HepG2 (cell line): ENCODE data around the gene DLX6. TPM values are rescaled to one million over a fixed set of nuclear protein-coding genes. Genes with fewer than 3 reads are reported as not detected.

ENCODE experiments used
- ATAC-seq: fragments of 200-7000 bp; cut with Tn5 transposase; 3 replicates; pipeline ENCODE4 v1.9.1; 2020; ENCODE audit warnings: mild to moderate bottlenecking, moderate library complexity
- BruUV-seq: library from RNA; stranded (reverse); fragments of 400-500 nt; replicated peaks from 2 replicates; lab custom pipeline; 2021; lab: Mats Ljungman, UMichigan
- CTCF ChIA-PET: fragments of 300-600 bp; formaldehyde crosslinking; extraction: SDS; loops from one replicate; lab custom pipeline; 2021; ENCODE audit warnings: low total read pairs, inconsistent platforms, low intra/inter-chr PET ratio; lab: Yijun Ruan, JAX
- POLR2A ChIA-PET: fragments of 350-600 bp; sonication (Branson Sonifier 250); formaldehyde crosslinking; loops from one replicate; lab custom pipeline; 2020; ENCODE audit warnings: antibody characterized with exemption, inconsistent platforms; lab: Yijun Ruan, JAX
- DNase-seq: peaks from one replicate; pipeline ENCODE4 v3.0.0-alpha.2; 2015; ENCODE audit warnings: low spot score
- FAIRE-seq: peaks from 3 replicates; lab custom pipeline; 2011; peaks lifted over from hg19 to GRCh38; lab: Jason Lieb, UNC
- H2AFZ ChIP-seq: one replicate; pipeline ENCODE4 v1.6.1; 2011; ENCODE audit warnings: low read length, inconsistent platforms
- H3K27ac ChIP-seq: fragments of 300-600 bp; 3 replicates; pipeline ENCODE4 v1.8.0; 2011; ENCODE audit warnings: mixed run types, mild to moderate bottlenecking, mixed read lengths, low read length, inconsistent platforms; ENCODE audit not compliant: insufficient read depth; ENCODE audit errors: extremely low read length
- H3K27me3 ChIP-seq, 2 experiments: fragments of 200-600 bp in 1 of 2; 2 replicates in 1 of 2; 3 replicates in 1 of 2; pipeline versions ENCODE4 v1.6.0 to v1.8.0; 2011; ENCODE audit warnings: low read length in 2 of 2, mild to moderate bottlenecking in 2 of 2, moderate library complexity in 2 of 2, inconsistent platforms in 1 of 2; ENCODE audit not compliant: insufficient read depth in 2 of 2, control insufficient read depth in 1 of 2
- H3K36me3 ChIP-seq, 2 experiments: fragments of 200-600 bp in 1 of 2; replicated peaks in 1 of 2; 2 replicates in 1 of 2; 3 replicates in 1 of 2; pipeline versions ENCODE4 v1.5.1 to v1.8.0; 2011; ENCODE audit warnings: low read length in 2 of 2, inconsistent platforms in 1 of 2; ENCODE audit not compliant: insufficient read depth in 2 of 2, control insufficient read depth in 1 of 2
- H3K4me1 ChIP-seq: 2 replicates; pipeline ENCODE4 v1.5.1; 2012; ENCODE audit warnings: low read length, inconsistent platforms; ENCODE audit not compliant: insufficient read depth
- H3K4me2 ChIP-seq: 2 replicates; pipeline ENCODE4 v1.6.0; 2011; ENCODE audit warnings: low read depth, low read length, inconsistent platforms
- H3K4me3 ChIP-seq, 3 experiments: fragments of 200-600 bp in 1 of 3; sonication (generic), shearing (Covaris generic) in 1 of 3; replicated peaks in 1 of 3; 2 replicates each; pipeline ENCODE4 v1.5.1; 2011 to 2016; ENCODE audit warnings: low read length in 3 of 3, inconsistent platforms in 2 of 3, low read depth in 2 of 3, mild to moderate bottlenecking in 2 of 3, control low read depth in 1 of 3, mixed read lengths in 1 of 3; ENCODE audit not compliant: insufficient read depth in 1 of 3
- H3K79me2 ChIP-seq: one replicate; pipeline ENCODE4 v1.6.1; 2011; ENCODE audit warnings: low read length, inconsistent platforms; ENCODE audit not compliant: insufficient read depth
- H3K9ac ChIP-seq: 2 replicates; pipeline ENCODE4 v1.6.0; 2011; ENCODE audit warnings: mild to moderate bottlenecking, low read depth, low read length, inconsistent platforms; ENCODE audit not compliant: insufficient read depth
- H3K9me3 ChIP-seq: 2 replicates; pipeline ENCODE4 v1.5.1; 2012; ENCODE audit warnings: mild to moderate bottlenecking, low read length
- H4K20me1 ChIP-seq: 2 replicates; pipeline ENCODE4 v1.6.0; 2011; ENCODE audit warnings: inconsistent platforms, mild to moderate bottlenecking, low read length, moderate library complexity; ENCODE audit not compliant: insufficient read depth
- DMAP1 ChIP-seq: IDR thresholded peaks from 2 replicates; pipeline ENCODE4 v1.6.1; 2016
- IKZF1 ChIP-seq: fragments of 450-650 bp; IDR thresholded peaks from 2 replicates; pipeline ENCODE4 v1.7.1; 2016
- IRF2 ChIP-seq: IDR thresholded peaks from 2 replicates; pipeline ENCODE4 v1.6.1; 2018; ENCODE audit warnings: missing genetic modification reagents, missing compliant biosample characterization
- PLRG1 ChIP-seq: fragments of 450-650 bp; conservative IDR thresholded peaks from 2 replicates; pipeline ENCODE4 v1.6.1; 2016
- RBAK ChIP-seq: sonication (generic); formaldehyde crosslinking; IDR thresholded peaks from 2 replicates; pipeline ENCODE4 v1.5.1; 2020; ENCODE audit warnings: mild to moderate bottlenecking, missing genetic modification reagents
- SCMH1 ChIP-seq: sonication (generic); formaldehyde crosslinking; IDR thresholded peaks from 2 replicates; pipeline ENCODE4 v1.9.0; 2021; ENCODE audit warnings: missing genetic modification reagents, mild to moderate bottlenecking, borderline replicate concordance
- SRSF1 ChIP-seq: fragments of 200-400 bp; formaldehyde crosslinking; optimal IDR thresholded peaks from 2 replicates; pipeline ENCODE3; 2017; ENCODE audit warnings: mild to moderate bottlenecking, low read depth, low read length, moderate library complexity
- TOE1 ChIP-seq: sonication (generic); formaldehyde crosslinking; IDR thresholded peaks from 2 replicates; pipeline ENCODE4 v1.4.0; 2020; ENCODE audit warnings: mild to moderate bottlenecking, missing genetic modification reagents
- ZBTB1 ChIP-seq: sonication (generic); formaldehyde crosslinking; IDR thresholded peaks from 2 replicates; pipeline ENCODE4 v1.4.0; 2020; ENCODE audit warnings: missing genetic modification reagents, borderline replicate concordance
- ZNF207 ChIP-seq: fragments of 450-650 bp; IDR thresholded peaks from 2 replicates; pipeline ENCODE4 v1.6.1; 2016; ENCODE audit warnings: antibody characterized with exemption, borderline replicate concordance
- ZNF33B ChIP-seq: sonication (generic); formaldehyde crosslinking; IDR thresholded peaks from 2 replicates; pipeline ENCODE4 v1.5.1; 2020; ENCODE audit warnings: mild to moderate bottlenecking, missing genetic modification reagents
- ZNF652 ChIP-seq: IDR thresholded peaks from 2 replicates; pipeline ENCODE4 v1.6.1; 2016; ENCODE audit warnings: low read depth, borderline replicate concordance
- ZNF746 ChIP-seq: sonication (generic); formaldehyde crosslinking; IDR thresholded peaks from 2 replicates; pipeline ENCODE4 v1.8.0; 2022; ENCODE audit warnings: mild to moderate bottlenecking, missing genetic modification reagents
- WGBS: methylation state at CpG from one replicate; pipeline ENCODE4 v1.1.6; 2017; ENCODE audit warnings: low lambda C conversion rate; 5-methylcytosine and 5-hydroxymethylcytosine counted together
- in situ Hi-C: cut with HindIII; loops from 2 replicates; pipeline ENCODE4 v1.10.0; 2017; ENCODE audit warnings: low pct_unique_long_range_greater_than_20kb; ENCODE audit not compliant: extremely low pct_ligation_motif_present
- intact Hi-C: fragments of 100-400 bp; cut with micrococcal nuclease; formaldehyde crosslinking; loops from one replicate; pipeline ENCODE4 v1.10.0; 2022; ENCODE audit not compliant: unreplicated experiment
- polyA plus RNA-seq, 8 experiments: library from polyadenylated mRNA; depleted of rRNA in 3 of 8; stranded (reverse) in 7 of 8; unstranded in 1 of 8; fragments of >200 nt; fragmentation: Illumina TruSeq in 4 of 8; extraction: Trizol in 4 of 8; gene quantifications; 2 replicates each; pipeline versions ENCODE4 v1.2.1 to v1.2.3, GENCODE V29; 2011 to 2016; ENCODE audit warnings: low read depth in 4 of 8, missing spikeins in 1 of 8, mixed read lengths in 1 of 8; ENCODE audit not compliant: insufficient read depth in 1 of 8
- total RNA-seq, 5 experiments: library from RNA; depleted of rRNA; stranded (reverse); fragments of >200 nt; fragmentation: Illumina TruSeq; extraction: Trizol; gene quantifications; 2 replicates each; pipeline ENCODE4 v1.2.3, GENCODE V29; 2016; ENCODE audit warnings: low read depth in 1 of 5
- TF ChIP-seq, protein P1 (sequence below): sonication (generic); formaldehyde crosslinking; IDR thresholded peaks from 2 replicates; pipeline ENCODE4 v1.4.0; 2020; ENCODE audit warnings: missing genetic modification reagents, borderline replicate concordance
- TF ChIP-seq, protein P2 (sequence below): sonication (generic); formaldehyde crosslinking; IDR thresholded peaks from 2 replicates; pipeline ENCODE4 v1.5.1; 2020; ENCODE audit warnings: mild to moderate bottlenecking, missing genetic modification reagents, borderline replicate concordance

Gene DLX6
- total and polyA plus RNA-seq, 2 of the 13 experiments (the other 11 are each of a cell fraction or from before 2014, with no cell fraction given), result 3.5 to 5.5 TPM

DNA sequence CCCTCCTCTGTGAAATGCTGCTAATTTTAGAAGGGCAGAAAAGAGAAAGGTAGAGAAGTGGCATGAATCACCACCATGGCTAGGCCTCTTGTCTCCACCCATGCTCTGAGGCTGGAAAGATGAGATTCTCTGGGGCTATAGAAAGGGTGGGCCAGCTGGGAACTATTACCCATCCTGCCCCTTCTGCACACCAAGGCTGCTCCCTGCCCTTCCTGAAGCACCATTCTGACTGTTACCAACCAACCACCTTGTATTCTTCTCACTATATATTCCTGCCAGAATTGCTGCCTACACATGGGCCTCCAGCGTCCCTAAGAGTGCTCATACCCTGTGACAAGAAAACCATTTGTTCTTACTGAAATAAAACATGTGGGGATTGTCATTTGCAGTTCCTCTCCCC lies 11.4 kb upstream of the DLX6 start:
- intact Hi-C loops (no loop called here), in situ Hi-C loops (no loop called here)
- H3K9ac ChIP-seq, result no peak overlapping the region
- H3K36me3 ChIP-seq, result no peaks in the 10 kb centered on the region
- no peak for TF ChIP-seq DMAP1 (CRISPR knock-in tag)
- no peak for TF ChIP-seq SCMH1
- TF ChIP-seq ZNF746 (CRISPR knock-in tag), result no peak
- no peak for TF ChIP-seq ZNF207
- TF ChIP-seq, protein P1, sequence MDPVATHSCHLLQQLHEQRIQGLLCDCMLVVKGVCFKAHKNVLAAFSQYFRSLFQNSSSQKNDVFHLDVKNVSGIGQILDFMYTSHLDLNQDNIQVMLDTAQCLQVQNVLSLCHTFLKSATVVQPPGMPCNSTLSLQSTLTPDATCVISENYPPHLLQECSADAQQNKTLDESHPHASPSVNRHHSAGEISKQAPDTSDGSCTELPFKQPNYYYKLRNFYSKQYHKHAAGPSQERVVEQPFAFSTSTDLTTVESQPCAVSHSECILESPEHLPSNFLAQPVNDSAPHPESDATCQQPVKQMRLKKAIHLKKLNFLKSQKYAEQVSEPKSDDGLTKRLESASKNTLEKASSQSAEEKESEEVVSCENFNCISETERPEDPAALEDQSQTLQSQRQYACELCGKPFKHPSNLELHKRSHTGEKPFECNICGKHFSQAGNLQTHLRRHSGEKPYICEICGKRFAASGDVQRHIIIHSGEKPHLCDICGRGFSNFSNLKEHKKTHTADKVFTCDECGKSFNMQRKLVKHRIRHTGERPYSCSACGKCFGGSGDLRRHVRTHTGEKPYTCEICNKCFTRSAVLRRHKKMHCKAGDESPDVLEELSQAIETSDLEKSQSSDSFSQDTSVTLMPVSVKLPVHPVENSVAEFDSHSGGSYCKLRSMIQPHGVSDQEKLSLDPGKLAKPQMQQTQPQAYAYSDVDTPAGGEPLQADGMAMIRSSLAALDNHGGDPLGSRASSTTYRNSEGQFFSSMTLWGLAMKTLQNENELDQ (CRISPR knock-in tag), result no peak
- no peak for TF ChIP-seq TOE1 (CRISPR knock-in tag)
- H3K4me1 ChIP-seq, result no peaks in the 10 kb centered on the region
- no peak overlapping the region for H3K4me3 ChIP-seq
- no peak overlapping the region for H3K27ac ChIP-seq
- no TSS peak for BruUV-seq
- CTCF ChIA-PET, result no interaction called here
- DNase-seq (no peak), FAIRE-seq (no peak), ATAC-seq (no peak)
- no peak overlapping the region for H2AFZ ChIP-seq
- H3K27me3 ChIP-seq, result no peaks in the 10 kb centered on the region
- H3K4me2 ChIP-seq, result no peak overlapping the region
- H3K9me3 ChIP-seq, result no peaks in the 10 kb centered on the region
- POLR2A ChIA-PET, result no interaction called here
- 96% methylated on average over 1 of the region's 1 CpG for WGBS
- H4K20me1 ChIP-seq, result no peaks in the 10 kb centered on the region
- no peaks in the 10 kb centered on the region for H3K79me2 ChIP-seq

DNA sequence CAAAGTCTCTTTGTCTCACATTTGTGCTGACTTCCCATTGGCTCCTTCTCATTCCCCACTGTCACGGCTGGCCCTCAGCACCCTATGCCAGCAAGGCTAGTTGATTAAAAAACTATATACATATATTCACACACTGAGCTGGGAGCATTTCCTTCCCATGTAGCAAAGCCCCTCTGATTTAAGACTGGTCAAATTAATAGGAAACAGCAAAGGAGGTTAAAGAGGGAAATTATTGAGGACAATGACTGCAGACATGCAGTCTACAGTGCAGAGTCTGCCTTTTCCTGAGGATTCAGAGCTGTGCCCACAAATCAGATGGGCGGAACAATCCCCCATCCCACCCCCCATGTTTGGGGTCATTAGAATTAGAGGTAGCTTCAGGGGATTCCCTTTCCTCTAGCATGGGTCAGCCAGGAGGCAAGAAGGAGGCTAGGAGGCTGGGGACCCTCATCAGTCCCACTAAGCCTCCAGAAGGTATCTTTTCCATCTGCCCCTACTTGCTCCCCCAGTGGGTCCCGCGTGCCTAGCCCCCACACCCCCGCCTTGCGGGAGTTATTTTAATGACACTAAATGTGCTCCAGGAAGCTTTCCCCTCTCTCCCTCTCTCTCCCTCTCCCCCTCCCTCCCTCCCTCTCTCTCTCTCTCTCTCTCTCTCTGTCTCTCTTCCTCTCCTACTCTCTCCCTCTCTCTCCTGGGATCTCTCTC lies 9.8 kb upstream of the DLX6 start:
- ChIA-PET CTCF (no interaction called here), POLR2A (no interaction called here)
- in situ Hi-C loops (no loop called here), intact Hi-C loops (no loop called here)
- BruUV-seq, result no TSS peak
- H2AFZ ChIP-seq, result no peak overlapping the region
- 96% methylated on average over 5 of the region's 6 CpGs for WGBS
- no peak overlapping the region for H3K4me3 ChIP-seq
- ATAC-seq (no peak), DNase-seq (no peak), FAIRE-seq (no peak)
- no peaks in the 10 kb centered on the region for H3K9me3 ChIP-seq
- H3K4me2 ChIP-seq, result no peak overlapping the region
- no peaks in the 10 kb centered on the region for H4K20me1 ChIP-seq
- H3K27ac ChIP-seq, result no peak overlapping the region
- H3K36me3 ChIP-seq, result no peaks in the 10 kb centered on the region
- H3K79me2 ChIP-seq, result no peaks in the 10 kb centered on the region
- H3K9ac ChIP-seq, result no peak overlapping the region
- no peak for TF ChIP-seq ZNF652 (CRISPR knock-in tag)
- no peak for TF ChIP-seq IKZF1
- no peak for TF ChIP-seq SRSF1
- TF ChIP-seq IRF2 (CRISPR knock-in tag), result no peak
- TF ChIP-seq PLRG1, result no peak
- TF ChIP-seq ZBTB1 (CRISPR knock-in tag), result no peak
- no peak for TF ChIP-seq RBAK (CRISPR knock-in tag)
- no peak for TF ChIP-seq ZNF33B (CRISPR knock-in tag)
- TF ChIP-seq, protein P2, sequence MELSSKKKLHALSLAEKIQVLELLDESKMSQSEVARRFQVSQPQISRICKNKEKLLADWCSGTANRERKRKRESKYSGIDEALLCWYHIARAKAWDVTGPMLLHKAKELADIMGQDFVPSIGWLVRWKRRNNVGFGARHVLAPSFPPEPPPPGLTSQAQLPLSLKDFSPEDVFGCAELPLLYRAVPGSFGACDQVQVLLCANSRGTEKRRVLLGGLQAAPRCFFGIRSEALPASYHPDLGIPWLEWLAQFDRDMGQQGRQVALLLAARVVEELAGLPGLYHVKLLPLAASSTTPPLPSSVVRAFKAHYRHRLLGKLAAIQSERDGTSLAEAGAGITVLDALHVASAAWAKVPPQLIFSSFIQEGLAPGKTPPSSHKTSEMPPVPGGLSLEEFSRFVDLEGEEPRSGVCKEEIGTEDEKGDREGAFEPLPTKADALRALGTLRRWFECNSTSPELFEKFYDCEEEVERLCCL (CRISPR knock-in tag), result no peak
- no peaks in the 10 kb centered on the region for H3K27me3 ChIP-seq
- H3K4me1 ChIP-seq, result no peaks in the 10 kb centered on the region
